Activated CD4-positive, alpha-beta T cell treated with anti-CD3 and anti-CD28 coated beads, Interleukin-2, amount 10 ng/mL, durations not matched to agents 7 days and 5 days (primary cell): Measurements from ENCODE around the gene TEKT3. TPM values are rescaled to one million over a fixed set of nuclear protein-coding genes. Genes with fewer than 3 reads are reported as not detected.

Experiments
- CTCF ChIA-PET: fragments of 350-600 bp; sonication (Branson Sonifier 250); formaldehyde crosslinking; loops from one replicate; lab custom pipeline; 2021; ENCODE audit warnings: antibody characterized with exemption; lab: Charles Lee
- POLR2A ChIA-PET: fragments of 350-600 bp; sonication (Branson Sonifier 250); formaldehyde crosslinking; loops from one replicate; lab custom pipeline; 2021; ENCODE audit warnings: antibody characterized with exemption; lab: Charles Lee
- DNase-seq: peaks from one replicate; pipeline ENCODE4 v3.0.0-alpha.2; 2020
- H3K27ac Mint-ChIP-seq: one replicate; pipeline ENCODE4 v1.8.0; 2021; ENCODE audit warnings: mild to moderate bottlenecking, moderate library complexity, mixed read lengths
- H3K27me3 Mint-ChIP-seq: one replicate; pipeline ENCODE4 v1.8.0; 2021; ENCODE audit warnings: mixed read lengths
- H3K36me3 Mint-ChIP-seq: one replicate; pipeline ENCODE4 v1.8.0; 2021; ENCODE audit warnings: low read depth, mixed read lengths
- H3K4me1 Mint-ChIP-seq: one replicate; pipeline ENCODE4 v1.8.0; 2021; ENCODE audit warnings: mixed read lengths
- H3K4me3 Mint-ChIP-seq: one replicate; pipeline ENCODE4 v1.8.0; 2021; ENCODE audit warnings: mild to moderate bottlenecking, moderate library complexity, mixed read lengths
- H3K9me3 Mint-ChIP-seq: one replicate; pipeline ENCODE4 v1.8.0; 2021; ENCODE audit warnings: mixed read lengths
- total RNA-seq, 2 experiments: library from RNA; stranded (reverse); gene quantifications; one replicate each; pipeline ENCODE4 v1.2.3, GENCODE V29; 2021

The TEKT3 gene
- total RNA-seq, 2 experiments from 2014 or later = not detected

GRCh38 chr17:15342460-15342859, 1.1 kb upstream of the TEKT3 start:
- peaks cover 4% of the 10 kb centered on the region for H3K4me1 Mint-ChIP-seq
- H3K9me3 Mint-ChIP-seq = no peaks in the 10 kb centered on the region
- CTCF ChIA-PET = no interaction called here
- H3K4me3 Mint-ChIP-seq = no peak overlapping the region
- no peaks in the 10 kb centered on the region for H3K36me3 Mint-ChIP-seq
- no peak overlapping the region for H3K27ac Mint-ChIP-seq
- DNase-seq = no peak
- peaks cover 56% of the 10 kb centered on the region for H3K27me3 Mint-ChIP-seq
- POLR2A ChIA-PET = no interaction called here

GRCh38 chr17:15341966-15342365, 569 bp upstream of the TEKT3 start:
- ChIA-PET CTCF (no interaction called here), POLR2A (no interaction called here)
- Mint-ChIP-seq H3K36me3 (no peaks in the 10 kb centered on the region), H3K9me3 (no peaks in the 10 kb centered on the region), H3K4me3 (no peak overlapping the region), H3K4me1 (peaks cover 4% of the 10 kb centered on the region), H3K27ac (no peak overlapping the region), H3K27me3 (peaks cover 56% of the 10 kb centered on the region)
- no peak for DNase-seq

- POLR2A ChIA-PET = no interaction called here
- H3K27ac Mint-ChIP-seq = no peak overlapping the region
- H3K27me3 Mint-ChIP-seq = peaks cover 52% of the 10 kb centered on the region
- no peaks in the 10 kb centered on the region for H3K36me3 Mint-ChIP-seq
- CTCF ChIA-PET = no interaction called here
- H3K4me3 Mint-ChIP-seq = no peak overlapping the region
- no peaks in the 10 kb centered on the region for H3K9me3 Mint-ChIP-seq
- peaks cover 4% of the 10 kb centered on the region for H3K4me1 Mint-ChIP-seq
- no peak for DNase-seq
These were observed 431 bp downstream of the TEKT3 start for GRCh38 chr17:15340966-15341365.

GRCh38 chr17:15335446-15335845, 6.0 kb downstream of the TEKT3 start:
- CTCF ChIA-PET = no interaction called here
- no peak overlapping the region for H3K4me3 Mint-ChIP-seq
- POLR2A ChIA-PET = no interaction called here

GRCh38 chr17:15334266-15334665, 7.1 kb downstream of the TEKT3 start:
- ChIA-PET POLR2A (no interaction called here), CTCF (no interaction called here)
- Mint-ChIP-seq H3K27me3 (peaks cover 19% of the 10 kb centered on the region), H3K4me1 (no peaks in the 10 kb centered on the region), H3K27ac (no peak overlapping the region), H3K36me3 (no peaks in the 10 kb centered on the region), H3K4me3 (no peak overlapping the region), H3K9me3 (peaks cover 8% of the 10 kb centered on the region)
- DNase-seq = no peak

More at GRCh38 chr17:15335446-15335845, 6.0 kb downstream of the TEKT3 start:
- Mint-ChIP-seq H3K4me1 (no peaks in the 10 kb centered on the region), H3K9me3 (peaks cover 8% of the 10 kb centered on the region), H3K27me3 (peaks cover 21% of the 10 kb centered on the region), H3K27ac (no peak overlapping the region), H3K36me3 (no peaks in the 10 kb centered on the region)
- DNase-seq = no peak

- POLR2A ChIA-PET = no interaction called here
- no peak overlapping the region for H3K4me3 Mint-ChIP-seq
These were observed 9.1 kb downstream of the TEKT3 start for GRCh38 chr17:15332338-15332737.

GRCh38 chr17:15323131-15323530, 18.3 kb downstream of the TEKT3 start:
- H3K9me3 Mint-ChIP-seq = no peaks in the 10 kb centered on the region
- peaks cover 10% of the 10 kb centered on the region for H3K27me3 Mint-ChIP-seq
- no peak overlapping the region for H3K4me3 Mint-ChIP-seq
- ChIA-PET CTCF (no interaction called here), POLR2A (no interaction called here)
- no peaks in the 10 kb centered on the region for H3K36me3 Mint-ChIP-seq
- no peak overlapping the region for H3K27ac Mint-ChIP-seq
- H3K4me1 Mint-ChIP-seq = no peaks in the 10 kb centered on the region
- no peak for DNase-seq

More at GRCh38 chr17:15332338-15332737, 9.1 kb downstream of the TEKT3 start:
- H3K27ac Mint-ChIP-seq = no peak overlapping the region
- no peak for DNase-seq
- H3K4me1 Mint-ChIP-seq = no peaks in the 10 kb centered on the region
- H3K9me3 Mint-ChIP-seq = peaks cover 8% of the 10 kb centered on the region
- H3K36me3 Mint-ChIP-seq = no peaks in the 10 kb centered on the region
- CTCF ChIA-PET = no interaction called here
- peaks cover 21% of the 10 kb centered on the region for H3K27me3 Mint-ChIP-seq

GRCh38 chr17:15321556-15322251, 19.7 kb downstream of the TEKT3 start:
- H3K9me3 Mint-ChIP-seq = no peaks in the 10 kb centered on the region
- H3K4me1 Mint-ChIP-seq = no peaks in the 10 kb centered on the region
- H3K4me3 Mint-ChIP-seq = no peak overlapping the region
- no peak for DNase-seq
- ChIA-PET CTCF (no interaction called here), POLR2A (no interaction called here)
- no peak overlapping the region for H3K27ac Mint-ChIP-seq
- H3K27me3 Mint-ChIP-seq = peaks cover 6% of the 10 kb centered on the region
- H3K36me3 Mint-ChIP-seq = no peaks in the 10 kb centered on the region

GRCh38 chr17:15319452-15320010, 21.9 kb downstream of the TEKT3 start:
- Mint-ChIP-seq H3K36me3 (no peaks in the 10 kb centered on the region), H3K27ac (no peak overlapping the region), H3K4me3 (no peak overlapping the region), H3K27me3 (peaks cover 4% of the 10 kb centered on the region), H3K4me1 (no peaks in the 10 kb centered on the region), H3K9me3 (no peaks in the 10 kb centered on the region)
- CTCF ChIA-PET = no interaction called here
- no peak for DNase-seq
- POLR2A ChIA-PET = no interaction called here

GRCh38 chr17:15311996-15312395, 29.4 kb downstream of the TEKT3 start:
- H3K27ac Mint-ChIP-seq = no peak overlapping the region

GRCh38 chr17:15309793-15310192, 31.6 kb downstream of the TEKT3 start:
- peaks cover 2% of the 10 kb centered on the region for H3K4me1 Mint-ChIP-seq
- no peaks in the 10 kb centered on the region for H3K9me3 Mint-ChIP-seq
- H3K4me3 Mint-ChIP-seq = no peak overlapping the region
- ChIA-PET CTCF (no interaction called here), POLR2A (no interaction called here)
- DNase-seq = no peak
- H3K27ac Mint-ChIP-seq = no peak overlapping the region
- no peaks in the 10 kb centered on the region for H3K36me3 Mint-ChIP-seq
- no peaks in the 10 kb centered on the region for H3K27me3 Mint-ChIP-seq

More at GRCh38 chr17:15311996-15312395, 29.4 kb downstream of the TEKT3 start:
- Mint-ChIP-seq H3K36me3 (no peaks in the 10 kb centered on the region), H3K4me3 (no peak overlapping the region), H3K9me3 (no peaks in the 10 kb centered on the region), H3K27me3 (no peaks in the 10 kb centered on the region), H3K4me1 (no peaks in the 10 kb centered on the region)
- ChIA-PET CTCF (no interaction called here), POLR2A (no interaction called here)
- DNase-seq = no peak

GRCh38 chr17:15309236-15309635, 32.2 kb downstream of the TEKT3 start:
- Mint-ChIP-seq H3K27me3 (no peaks in the 10 kb centered on the region), H3K4me3 (no peak overlapping the region), H3K36me3 (no peaks in the 10 kb centered on the region), H3K9me3 (no peaks in the 10 kb centered on the region), H3K4me1 (peaks cover 2% of the 10 kb centered on the region), H3K27ac (no peak overlapping the region)
- CTCF ChIA-PET = no interaction called here
- POLR2A ChIA-PET = no interaction called here
- DNase-seq = no peak

- ChIA-PET CTCF (interaction anchor here (0.5 kb wide), 1 partner anchor 32 kb away, joined by 3 read pairs; no protein-coding TSS in a partner anchor), POLR2A (no interaction called here)
- H3K9me3 Mint-ChIP-seq = no peaks in the 10 kb centered on the region
- no peak for DNase-seq
- no peaks in the 10 kb centered on the region for H3K27me3 Mint-ChIP-seq
- no peak overlapping the region for H3K4me3 Mint-ChIP-seq
- no peaks in the 10 kb centered on the region for H3K36me3 Mint-ChIP-seq
- peaks cover 2% of the 10 kb centered on the region for H3K4me1 Mint-ChIP-seq
- H3K27ac Mint-ChIP-seq = no peak overlapping the region
These were observed 32.6 kb downstream of the TEKT3 start for GRCh38 chr17:15308758-15309157.

GRCh38 chr17:15307710-15308111, 33.7 kb downstream of the TEKT3 start:
- H3K9me3 Mint-ChIP-seq = no peaks in the 10 kb centered on the region
- H3K4me3 Mint-ChIP-seq = no peak overlapping the region
- DNase-seq = no peak
- no peak overlapping the region for H3K27ac Mint-ChIP-seq
- no peaks in the 10 kb centered on the region for H3K36me3 Mint-ChIP-seq
- POLR2A ChIA-PET = no interaction called here
- CTCF ChIA-PET = no interaction called here
- no peaks in the 10 kb centered on the region for H3K27me3 Mint-ChIP-seq
- H3K4me1 Mint-ChIP-seq = peaks cover 2% of the 10 kb centered on the region
